Stomach (tissue), 4 donors: ENCODE measurements around the gene RALGAPA2.

Experiments used
- CTCF ChIP-seq, 7 experiments: fragments of 450-650 bp in 4 of 7; fragments of 200-600 bp in 3 of 7; sonication (generic) in 3 of 7; IDR thresholded peaks; one replicate each; pipeline ENCODE4 v1.5.1; 2016 to 2019; ENCODE audit warnings: antibody characterized with exemption in 7 of 7, control low read depth in 2 of 7, mild to moderate bottlenecking in 1 of 7
- EP300 ChIP-seq: sonication (generic); formaldehyde crosslinking; IDR thresholded peaks from one replicate; pipeline ENCODE4 v1.6.1; 2017; ENCODE audit warnings: antibody characterized with exemption

DNA sequence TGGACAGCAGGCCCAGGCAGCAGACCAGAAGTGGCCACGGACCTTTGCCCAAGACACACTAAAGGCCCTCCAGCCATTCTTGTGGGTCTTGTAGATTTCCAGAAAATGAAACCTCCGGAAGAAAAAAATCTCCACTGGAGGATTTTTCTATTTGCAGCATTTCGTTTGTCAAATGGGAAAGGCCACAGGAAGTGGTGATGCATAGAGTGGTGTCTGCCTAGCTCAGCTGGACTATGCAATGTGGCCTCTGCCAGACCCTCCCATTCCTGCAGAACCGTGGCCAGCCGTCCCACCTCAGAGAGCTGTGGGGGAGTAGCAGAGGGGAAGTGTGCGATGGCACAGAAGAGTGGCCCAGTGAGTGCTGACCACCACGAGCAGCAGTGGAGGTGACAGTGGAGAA, 368.5 kb downstream of the RALGAPA2 start:
- TF ChIP-seq CTCF (IDR thresholded peaks at IDR 0.05), result no peak
- TF ChIP-seq EP300, result no peak
